CD4-positive, alpha-beta T cell treated with Interleukin-10 for 1 hour (primary cell): ENCODE data around the gene ZNF200.
"Not testable (repeated sequence)": the region's sequence is repeated elsewhere in the genome, so short reads cannot be mapped to it uniquely, and the experiment has no call there.

Source experiments
- DNase-seq: peaks from one replicate; pipeline ENCODE4 v3.0.0-alpha.2; 2020

Gene ZNF200

DNA sequence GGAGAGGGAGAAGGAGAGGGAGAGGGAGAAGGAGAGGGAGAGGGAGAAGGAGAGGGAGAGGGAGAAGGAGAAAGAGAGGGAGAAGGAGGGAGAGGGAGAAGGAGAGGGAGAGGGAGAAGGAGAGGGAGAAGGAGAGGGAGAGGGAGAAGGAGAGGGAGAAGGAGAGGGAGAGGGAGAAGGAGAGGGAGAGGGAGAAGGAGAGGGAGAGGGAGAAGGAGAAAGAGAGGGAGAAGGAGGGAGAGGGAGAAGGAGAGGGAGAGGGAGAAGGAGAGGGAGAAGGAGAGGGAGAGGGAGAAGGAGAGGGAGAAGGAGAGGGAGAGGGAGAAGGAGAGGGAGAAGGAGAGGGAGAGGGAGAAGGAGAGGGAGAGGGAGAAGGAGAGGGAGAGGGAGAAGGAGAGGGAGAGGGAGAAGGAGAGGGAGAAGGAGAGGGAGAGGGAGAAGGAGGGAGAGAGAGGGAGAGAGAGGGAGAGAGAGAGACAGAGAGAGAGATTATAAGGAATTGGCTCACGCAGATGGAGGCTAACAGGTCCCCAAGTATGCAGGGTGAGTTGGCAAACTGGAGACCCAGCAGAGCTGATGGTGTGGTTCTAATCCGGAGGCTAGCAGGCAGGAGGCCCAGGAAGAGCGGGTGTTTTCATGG is 37.1 kb downstream of the ZNF200 start:
- not testable (repeated sequence) for DNase-seq

DNA sequence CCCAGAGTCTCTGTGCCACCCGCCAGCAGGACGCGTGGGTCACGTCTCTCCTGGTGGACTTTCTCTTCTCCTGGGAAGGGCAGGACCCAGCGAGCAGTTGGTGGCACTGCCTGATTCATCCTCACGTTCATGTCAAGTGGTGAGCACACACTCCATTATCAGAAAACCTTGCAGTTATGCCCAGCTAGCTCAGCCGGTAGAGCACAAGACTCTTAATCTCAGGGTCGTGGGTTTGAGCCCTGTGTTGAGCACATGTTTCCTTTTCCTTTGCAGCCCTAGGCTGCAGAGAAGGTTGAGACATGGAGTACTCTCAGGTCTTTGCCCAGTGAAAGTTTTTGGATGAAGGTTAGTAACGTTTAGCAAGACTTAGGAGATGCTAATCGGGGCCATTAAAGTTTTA is 39.0 kb downstream of the ZNF200 start:
- DNase-seq = no peak

DNA sequence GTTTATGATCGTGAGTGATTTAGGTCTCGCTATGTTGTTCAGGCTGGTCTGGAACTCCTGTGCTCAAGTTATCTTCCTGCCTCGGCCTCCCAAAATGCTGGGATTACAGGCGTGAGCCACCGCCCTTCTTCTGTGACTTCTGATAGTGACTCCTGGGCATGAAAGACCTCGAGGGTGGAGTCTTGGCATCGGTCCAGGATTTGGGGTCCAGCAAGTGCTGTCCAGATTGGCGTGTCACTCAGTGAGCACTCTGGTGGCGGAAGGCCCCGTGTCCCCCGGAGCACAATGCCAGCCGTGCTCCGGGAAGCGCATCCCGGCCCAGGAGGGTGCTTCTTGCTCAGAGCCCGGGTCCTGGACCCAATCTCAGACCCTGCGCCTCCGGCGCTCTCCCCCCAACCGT is 40.2 kb downstream of the ZNF200 start:
- no peak for DNase-seq

DNA sequence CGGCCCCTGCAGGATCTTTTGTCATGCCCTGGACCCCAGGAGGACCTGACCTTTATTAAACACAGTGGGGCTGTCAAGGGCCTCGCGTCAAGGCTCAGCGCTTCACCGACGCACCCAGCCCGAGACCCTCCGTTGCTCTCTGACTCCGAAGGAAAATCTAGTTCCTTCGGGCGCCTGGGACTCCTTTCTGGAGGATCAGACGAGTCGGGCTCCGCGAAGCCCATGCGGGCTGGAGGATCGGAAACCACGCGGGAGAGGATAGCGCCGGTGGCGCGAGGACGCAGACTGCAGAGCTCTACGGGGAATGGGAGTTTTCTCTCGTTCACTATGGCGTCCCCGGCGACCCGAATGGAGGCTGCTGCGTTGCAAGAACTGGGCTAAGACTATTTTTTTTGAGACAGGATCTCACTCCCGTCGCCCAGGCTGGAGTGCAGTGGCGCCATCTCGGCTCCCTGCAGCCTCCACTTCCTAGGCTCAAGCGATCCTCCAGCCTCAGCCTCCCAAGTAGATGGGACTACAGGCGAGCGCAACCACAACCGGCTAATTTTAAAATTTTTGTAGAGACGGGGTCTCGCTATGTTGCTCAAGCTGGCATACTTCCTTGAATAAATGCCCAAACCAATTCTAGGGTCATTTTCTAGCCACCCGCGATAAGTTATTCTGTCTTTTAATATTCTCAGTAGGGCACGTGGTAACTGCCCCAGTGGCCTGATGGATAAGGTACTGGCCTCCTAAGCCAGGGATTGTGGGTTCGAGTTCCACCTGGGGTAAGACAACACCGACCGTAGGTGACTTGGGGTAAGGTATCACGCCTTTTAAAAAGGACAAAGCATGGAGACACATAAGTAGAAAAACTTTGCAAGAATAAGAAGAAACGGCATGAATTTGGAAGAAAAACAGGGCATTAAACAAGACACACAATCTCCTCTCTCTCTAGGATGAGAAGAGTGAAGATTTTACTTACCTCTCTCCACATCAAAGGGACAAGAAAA is 41.4 kb downstream of the ZNF200 start:
- DNase-seq = no peak

DNA sequence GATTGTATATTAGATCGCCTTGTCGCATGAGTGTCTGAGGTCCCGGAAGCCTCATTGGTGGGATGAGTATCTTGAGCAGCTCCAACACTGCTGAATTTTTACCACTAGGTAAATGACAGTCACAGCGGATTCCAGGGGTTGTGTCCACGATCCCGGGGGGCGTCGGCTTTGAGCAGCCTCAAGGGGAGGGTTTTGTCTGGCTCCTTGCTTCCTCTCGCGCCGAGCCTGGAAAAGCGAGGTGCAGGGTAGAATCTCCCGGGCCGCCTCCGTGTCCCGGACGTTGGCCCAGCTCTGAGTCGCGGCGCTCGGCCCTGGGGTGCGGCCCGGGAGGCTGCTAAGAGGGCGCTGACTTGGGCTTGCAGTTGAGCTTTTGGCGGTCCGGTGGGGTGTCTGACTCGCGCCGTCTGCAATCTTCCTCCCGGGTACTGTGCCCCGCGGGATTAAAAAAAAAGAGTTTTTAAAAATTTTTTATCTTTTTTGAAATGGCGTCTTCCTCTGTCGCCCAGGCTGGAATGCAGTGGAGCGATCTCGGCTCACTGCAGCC is 42.4 kb downstream of the ZNF200 start:
- DNase-seq = no peak

DNA sequence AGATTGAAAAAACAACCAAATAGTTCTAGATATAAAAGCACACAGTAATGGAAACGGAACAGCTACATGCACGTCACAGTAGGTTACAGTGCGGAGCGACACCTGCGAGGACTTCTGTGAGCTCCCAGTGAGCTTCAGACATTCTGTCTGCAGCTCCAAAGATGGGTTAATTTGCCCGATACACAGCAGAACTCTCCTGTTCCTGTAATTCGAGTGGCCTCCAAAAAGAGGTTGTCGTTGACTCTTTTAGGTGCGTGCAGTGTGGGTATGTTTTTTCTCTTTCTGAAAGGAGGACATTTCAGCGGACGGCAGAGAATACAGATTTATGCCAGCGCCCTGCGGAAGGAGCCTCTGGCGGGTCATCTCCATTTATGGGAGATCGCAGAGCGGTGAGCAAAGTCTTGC is 44.0 kb downstream of the ZNF200 start:
- DNase-seq = no peak

DNA sequence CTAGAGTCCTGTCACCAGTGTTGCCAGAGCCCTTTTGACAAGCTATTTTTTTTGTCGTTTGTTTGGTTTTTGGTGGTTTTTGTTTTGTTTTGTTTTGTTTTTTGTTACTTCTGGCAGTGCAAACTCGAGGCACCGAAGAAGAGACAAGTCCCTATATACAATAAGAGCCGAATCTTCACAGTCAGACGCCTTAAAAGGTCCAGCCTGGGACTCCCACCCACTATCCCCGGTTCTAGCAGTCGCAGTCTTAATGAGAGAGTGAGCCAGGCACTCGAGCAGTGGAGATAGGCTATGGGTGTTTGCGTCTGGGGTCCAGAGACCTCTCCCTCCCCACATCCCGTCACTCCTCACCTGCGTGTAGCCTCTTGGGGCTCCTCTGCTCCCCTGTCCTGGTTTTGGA is 45.1 kb downstream of the ZNF200 start:
- DNase-seq = no peak

DNA sequence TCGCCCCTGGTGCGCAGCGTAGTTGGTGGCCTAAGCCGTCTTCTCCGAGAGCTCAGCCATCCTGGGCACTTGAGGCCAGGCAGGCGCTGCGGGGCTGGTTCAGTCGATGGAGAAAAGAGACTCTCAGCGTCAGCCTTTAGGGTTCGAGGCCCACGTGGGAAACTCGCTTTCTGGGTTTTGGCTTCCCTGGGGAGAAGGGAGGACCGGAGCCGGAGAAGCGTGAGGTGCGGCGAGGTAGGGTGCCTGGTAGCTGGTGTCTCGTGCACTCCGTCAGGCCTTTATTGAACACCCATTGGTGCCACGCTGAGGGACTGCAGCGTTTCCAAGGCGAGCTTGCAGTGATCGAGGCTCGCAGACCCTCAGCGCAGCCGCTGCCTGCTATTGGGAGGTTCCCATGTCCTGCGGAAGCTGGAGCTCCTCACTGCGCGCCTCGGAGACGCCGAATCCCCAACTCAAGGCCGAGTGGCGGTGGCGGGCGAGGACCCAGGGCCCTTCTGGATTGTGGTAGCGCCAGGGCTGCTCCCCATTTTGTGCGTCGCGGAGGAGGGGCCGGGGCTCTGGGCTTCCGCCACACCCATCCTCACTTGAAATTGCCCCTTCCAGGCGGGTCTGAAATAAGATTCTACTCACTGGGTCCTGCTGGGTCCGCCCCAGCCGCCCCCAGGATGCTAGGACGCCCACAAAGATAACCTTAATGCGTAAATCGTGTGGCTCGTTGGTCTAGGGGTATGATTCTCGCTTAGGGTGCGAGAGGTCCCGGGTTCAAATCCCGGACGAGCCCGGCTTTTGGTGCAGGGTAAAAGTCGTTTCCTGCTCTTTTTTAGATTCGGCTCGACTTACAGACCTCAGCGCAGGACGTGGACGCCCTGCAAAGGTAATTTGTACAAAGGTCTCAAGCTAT is 45.8 kb downstream of the ZNF200 start:
- DNase-seq = peak; percentile 34

DNA sequence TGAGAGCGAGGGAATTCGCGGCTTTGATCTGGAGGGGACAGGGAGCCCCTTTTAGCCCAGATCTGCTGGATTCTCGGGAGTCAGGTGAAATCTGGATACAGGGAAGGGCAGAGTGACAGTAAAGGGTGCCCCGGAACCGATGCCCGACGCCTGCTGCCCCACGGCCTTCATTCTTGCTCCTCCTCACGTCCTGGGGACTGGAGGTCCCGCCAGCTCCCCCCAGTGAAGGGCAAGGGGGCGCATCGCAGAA is 46.4 kb downstream of the ZNF200 start:
- no peak for DNase-seq

DNA sequence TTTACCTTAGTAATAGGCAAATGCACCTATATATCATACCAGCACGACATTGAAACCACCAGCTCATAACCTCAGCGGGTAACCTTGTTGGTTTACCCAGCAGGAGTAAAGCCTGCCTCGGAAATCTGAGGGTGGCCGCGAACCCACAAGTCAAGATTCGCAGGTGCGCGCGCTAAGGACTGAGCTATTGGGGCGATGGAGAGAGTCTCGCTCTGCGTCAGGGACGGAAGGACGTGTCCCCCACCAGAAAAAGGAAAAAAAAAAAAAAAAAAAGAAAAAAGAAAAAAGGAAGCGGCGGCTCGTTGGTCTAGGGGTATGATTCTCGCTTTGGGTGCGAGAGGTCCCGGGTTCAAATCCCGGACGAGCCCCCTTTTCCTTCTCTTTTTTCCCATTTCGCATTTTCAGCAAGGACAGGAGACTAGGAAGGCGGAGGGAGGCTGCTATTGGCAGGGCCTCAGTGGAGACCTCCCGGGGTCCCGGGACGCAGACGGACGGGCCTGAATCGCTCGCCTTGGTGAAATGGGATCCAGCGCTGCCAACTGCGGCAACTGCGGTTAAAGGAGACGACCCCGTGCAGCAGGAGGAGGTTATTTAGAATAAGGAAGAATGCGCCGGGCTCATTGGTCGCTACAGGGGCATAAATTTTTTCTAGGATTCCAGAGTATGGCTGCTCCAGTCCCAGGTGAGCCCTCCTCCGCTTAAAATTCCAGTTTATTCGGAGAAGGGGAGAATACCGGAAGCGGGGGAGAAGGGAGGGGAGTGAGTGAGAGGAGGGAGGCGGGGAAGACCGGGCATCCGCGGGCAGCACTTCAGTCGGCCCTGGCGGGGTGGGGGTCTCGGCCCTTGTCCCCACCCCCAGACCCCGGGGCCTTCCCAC is 46.9 kb downstream of the ZNF200 start, which contains the start of gene OR1F1:
TSS of gene OR1F1 (plus strand) at position 407 of the 877 bp plus-strand sequence.
- peak; percentile 60 for DNase-seq

DNA sequence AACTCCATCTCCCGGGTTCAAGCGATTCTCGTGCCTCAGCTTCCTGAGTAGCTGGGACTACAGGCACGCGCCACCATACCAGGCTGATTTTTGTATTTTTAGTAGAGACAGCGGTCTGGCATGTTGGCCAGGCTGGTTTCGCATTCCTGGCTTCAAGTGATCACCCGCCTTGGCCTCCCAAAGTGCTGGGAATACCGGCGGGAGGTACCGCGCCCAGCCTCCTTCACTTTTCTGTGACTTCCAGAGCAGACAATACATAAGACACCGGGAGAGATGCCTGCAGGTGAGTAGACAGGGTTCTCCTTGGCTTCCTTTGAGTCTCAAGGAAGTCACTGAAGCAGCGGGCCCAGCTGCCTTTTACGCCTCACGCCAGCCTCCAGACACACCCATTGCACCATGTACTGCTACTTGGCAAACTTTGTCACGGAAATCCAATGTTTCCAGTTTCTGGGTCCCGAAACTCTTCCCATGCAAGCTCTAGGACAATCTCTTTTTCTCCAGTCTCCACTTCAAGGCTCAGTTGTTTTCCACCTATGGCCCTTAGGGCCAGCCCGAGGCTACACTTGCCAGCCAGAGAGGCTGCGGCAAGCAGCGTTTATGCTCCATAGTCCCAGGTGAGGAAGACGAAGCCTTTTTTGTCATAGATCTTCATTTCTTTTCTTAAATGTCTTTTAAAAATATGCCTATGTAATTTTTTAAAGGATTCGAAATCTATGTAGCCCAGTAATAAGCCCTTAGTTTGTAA is 47.8 kb downstream of the ZNF200 start:
- no peak for DNase-seq

DNA sequence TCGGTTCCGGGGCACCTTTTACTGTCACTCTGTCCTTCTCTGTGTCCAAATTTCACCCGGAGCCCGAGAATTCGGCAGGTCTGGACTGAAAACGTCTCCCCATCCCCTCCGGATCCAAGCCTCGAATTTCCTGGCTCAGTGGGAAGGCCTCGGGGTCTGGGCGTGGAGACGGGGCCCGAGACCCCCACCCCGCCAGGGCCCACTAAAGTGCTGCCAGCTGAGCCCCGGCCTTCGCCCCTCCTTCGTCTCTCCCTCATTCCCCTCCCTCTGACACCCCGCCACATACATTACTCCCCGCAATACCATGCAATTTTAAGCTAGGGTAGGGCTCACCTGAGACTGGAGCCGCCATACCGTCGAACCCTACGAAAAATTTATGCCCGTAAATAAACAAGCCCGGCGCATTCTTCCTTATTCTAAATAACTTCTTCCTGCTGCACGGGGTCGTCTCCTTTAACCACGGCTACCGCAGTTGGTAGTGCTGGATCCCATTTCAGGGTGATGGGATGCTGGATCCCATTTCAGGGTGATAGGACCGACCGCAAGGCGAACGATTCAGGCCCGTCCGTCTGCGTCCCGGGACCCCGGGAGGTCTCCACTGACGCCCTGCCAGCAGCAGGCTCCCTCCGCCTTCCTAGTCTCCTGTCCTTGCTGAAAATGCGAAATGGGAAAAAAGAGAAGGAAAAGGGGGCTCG is 51.4 kb downstream of the ZNF200 start:
- no peak for DNase-seq

DNA sequence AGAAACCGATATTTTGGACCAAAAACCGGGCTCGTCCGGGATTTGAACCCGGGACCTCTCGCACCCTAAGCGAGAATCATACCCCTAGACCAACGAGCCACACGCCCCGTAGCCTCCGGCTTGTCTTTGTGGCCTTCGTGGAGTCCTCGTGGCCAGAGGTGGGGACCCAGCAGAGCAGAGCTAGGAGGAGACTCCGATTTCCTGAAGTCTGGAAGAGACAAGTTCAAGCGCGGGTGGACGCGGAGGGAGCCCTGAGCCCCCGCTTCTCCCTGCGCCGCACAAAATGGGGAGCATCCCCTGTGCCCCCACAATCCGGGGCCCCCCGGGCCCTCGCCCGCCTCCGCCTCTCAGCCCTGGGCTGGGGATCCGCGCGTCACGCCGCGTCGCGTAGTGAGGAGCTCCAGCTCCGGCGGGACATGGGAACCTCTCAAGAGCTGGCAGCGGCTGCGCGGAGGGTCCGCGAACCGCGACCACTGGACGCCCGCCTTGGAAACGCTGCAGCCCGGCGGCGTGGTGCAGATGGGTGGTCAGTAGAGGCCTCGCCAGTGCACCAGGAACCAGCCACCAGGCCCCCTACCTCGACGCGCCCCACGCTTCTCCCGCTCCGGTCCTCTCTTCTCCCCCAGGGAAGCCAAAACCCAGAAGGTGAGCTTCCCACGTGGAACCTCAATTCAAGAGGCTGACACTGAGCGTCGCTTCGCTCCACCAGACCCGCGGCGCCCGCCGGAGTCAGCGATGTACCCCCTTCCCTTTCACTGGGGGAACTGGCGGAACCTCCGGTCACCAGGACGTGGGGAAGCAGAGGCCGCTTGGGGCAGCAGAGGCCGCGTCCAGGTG is 52.1 kb downstream of the ZNF200 start:
- peak; percentile 56 for DNase-seq

DNA sequence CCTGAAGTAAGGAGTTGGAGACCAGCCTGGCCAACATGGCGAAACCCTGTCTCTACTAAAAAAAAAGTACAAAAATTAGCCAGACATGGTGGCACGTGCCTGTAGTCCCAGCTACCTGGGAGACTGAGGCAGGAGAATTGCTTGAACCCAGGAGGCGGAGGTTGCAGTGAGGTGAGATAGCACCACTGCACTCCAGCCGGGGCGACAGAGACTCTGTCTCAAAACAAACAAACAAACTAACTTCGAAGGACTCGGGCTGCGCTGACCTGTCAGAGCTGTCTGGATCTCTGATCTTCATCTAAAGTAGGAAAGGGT is 52.7 kb downstream of the ZNF200 start:
- not testable (repeated sequence) for DNase-seq

DNA sequence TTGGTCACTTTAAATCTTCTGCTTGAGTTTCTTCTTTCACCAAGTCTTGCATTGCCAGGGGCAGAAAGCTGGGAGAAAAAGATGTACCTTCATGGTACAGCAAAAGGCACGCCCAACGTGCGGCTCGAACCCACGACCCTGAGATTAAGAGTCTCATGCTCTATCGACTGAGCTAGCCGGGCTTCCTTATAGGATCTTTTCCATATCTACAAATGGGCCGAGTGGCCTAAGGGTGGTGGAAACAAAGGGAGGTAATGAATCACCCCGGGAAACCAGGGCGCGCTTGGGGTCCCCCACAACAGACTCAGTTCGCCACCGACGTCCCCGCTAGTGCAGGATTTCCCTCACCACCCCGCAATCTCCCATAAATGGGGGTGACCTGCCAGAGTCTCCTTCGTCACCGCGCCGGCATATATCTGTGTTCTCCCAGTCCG is 54.5 kb downstream of the ZNF200 start:
- no peak for DNase-seq

DNA sequence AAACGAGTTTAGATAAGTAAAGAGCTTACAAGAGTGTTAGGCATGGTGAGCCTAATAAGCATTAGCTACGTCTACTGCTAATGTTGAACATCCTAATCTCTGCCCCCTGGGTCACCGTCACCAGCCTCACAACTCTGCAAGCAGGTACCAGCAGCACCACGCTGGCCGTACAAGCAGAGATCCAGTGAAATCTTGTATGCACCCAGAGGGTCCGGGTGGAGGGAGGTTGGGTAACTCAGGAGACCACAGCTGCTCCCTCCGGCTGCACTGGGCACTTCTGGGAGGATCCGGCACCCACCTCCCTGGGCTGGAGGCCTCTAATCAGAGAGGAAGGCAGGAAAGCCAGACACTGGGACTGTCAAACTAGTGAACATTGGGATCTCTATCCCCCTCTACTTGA is 55.3 kb downstream of the ZNF200 start:
- DNase-seq = no peak

DNA sequence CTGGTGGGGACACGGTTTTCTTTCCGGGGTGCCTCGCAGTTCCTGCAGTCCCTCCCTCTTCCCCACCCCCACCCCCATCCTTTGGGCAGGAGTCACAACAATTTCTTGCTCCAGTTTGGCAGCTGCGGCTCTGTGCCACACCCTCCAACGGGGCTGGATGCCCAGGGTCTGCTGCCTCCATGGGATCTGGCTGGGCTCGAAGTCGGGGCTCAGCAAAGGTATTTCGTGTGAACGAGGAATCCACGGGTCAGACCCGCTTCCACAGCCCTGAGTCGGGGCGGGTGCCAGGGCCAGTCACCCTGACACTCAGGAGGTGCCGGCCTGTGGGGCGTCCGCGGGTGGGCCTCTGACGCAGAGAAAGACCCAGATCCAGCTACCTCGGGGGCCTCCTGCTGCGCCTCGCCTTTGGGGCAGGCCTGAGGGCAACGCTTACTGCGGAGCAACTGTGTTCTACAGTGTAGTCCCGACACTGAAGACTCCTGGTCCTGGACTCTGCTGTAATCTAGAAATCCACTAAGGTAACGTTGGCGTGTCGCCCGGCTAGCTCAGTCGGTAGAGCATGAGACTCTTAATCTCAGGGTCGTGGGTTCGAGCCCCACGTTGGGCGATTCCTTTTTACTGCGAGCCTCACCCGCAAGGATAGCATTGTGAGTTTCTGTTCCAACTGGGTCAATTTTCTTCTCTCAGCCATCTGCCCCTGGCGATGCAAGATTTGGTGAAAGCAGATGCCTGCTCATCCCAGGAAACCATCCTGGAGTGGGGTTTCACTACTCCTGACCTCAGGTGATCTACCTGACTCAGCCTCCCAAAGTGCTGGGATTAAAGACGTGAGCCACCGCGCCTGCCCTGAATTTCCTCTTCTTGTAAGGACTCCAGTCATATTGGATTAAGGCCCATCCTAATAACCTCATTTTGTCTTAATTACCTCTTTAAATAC is 59.5 kb downstream of the ZNF200 start:
- DNase-seq = no peak

DNA sequence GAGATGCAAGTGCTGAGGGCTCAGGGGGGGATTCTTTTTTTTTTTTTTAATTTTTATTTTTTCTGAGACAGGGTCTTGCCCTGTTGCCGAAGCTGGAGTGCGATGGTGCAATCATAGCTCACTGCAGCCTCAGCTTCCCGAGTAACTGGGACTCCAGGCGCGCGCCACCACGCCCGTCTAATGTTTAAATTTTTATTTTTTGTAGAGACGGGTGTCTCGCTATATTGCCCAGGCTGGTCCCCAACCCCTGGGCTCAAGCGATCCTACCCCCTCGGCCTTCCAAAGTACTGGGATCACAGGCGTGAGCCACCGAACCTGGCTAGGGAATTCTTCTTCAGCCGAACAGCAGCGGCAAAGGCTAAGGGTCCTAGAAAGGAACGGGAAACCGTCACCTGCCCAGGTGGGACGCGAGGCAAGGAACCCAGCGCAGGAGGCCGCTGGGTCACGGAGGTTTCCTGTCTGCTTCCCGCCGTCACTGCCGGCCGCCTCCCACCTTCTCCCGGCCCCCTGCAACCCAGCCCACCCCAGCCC is 60.3 kb downstream of the ZNF200 start:
- no peak for DNase-seq
